T-cell (primary cell): Measurements from ENCODE around the gene RALGAPA2. TPM values are rescaled to one million over a fixed set of nuclear protein-coding genes. Genes with fewer than 3 reads are reported as not detected.

Experiments used
- ATAC-seq, 4 experiments: fragments of 200-7000 bp in 3 of 4; fragments of 150-1000 bp in 1 of 4; cut with Tn5 transposase; replicated peaks in 1 of 4; 1 replicate in 3 of 4; 2 replicates in 1 of 4; pipeline ENCODE4 v1.10.0; 2021; ENCODE audit warnings: moderate library complexity in 3 of 4, mild to moderate bottlenecking in 2 of 4, moderate number of reproducible peaks in 1 of 4
- CTCF ChIA-PET, 2 donors: fragments of 300-600 bp; sonication (Branson Sonifier 250); formaldehyde crosslinking; loops; one replicate each; lab custom pipeline; 2022; ENCODE audit warnings: antibody characterized with exemption in 2 of 2; lab: Charles Lee
- POLR2A ChIA-PET, 2 donors: fragments of 300-600 bp; sonication (Branson Sonifier 250); formaldehyde crosslinking; loops; one replicate each; lab custom pipeline; 2022; ENCODE audit warnings: antibody characterized with exemption in 2 of 2; lab: Charles Lee
- DNase-seq, 35 experiments: peaks; one replicate each; pipeline versions ENCODE4 v3.0.0 to v3.0.0-alpha.2; 2013 to 2023
- H3K27ac ChIP-seq: one replicate; pipeline ENCODE4 v1.5.1; 2013; ENCODE audit warnings: low read length
- H3K27me3 ChIP-seq, 2 experiments: replicated peaks in 1 of 2; 1 replicate in 1 of 2; 2 replicates in 1 of 2; pipeline versions ENCODE4 v1.6.1 to v1.7.0; 2013; ENCODE audit warnings: low read length in 1 of 2, mixed read lengths in 1 of 2; ENCODE audit not compliant: control insufficient read depth in 2 of 2, insufficient read depth in 2 of 2; ENCODE audit errors: extremely low read depth in 1 of 2
- H3K36me3 ChIP-seq, 2 donors: 1 replicate in 1 of 2; 2 replicates in 1 of 2; pipeline versions ENCODE4 v1.6.1 to v1.7.0; 2013; ENCODE audit warnings: low read length in 1 of 2; ENCODE audit not compliant: control insufficient read depth in 2 of 2, insufficient read depth in 1 of 2; ENCODE audit errors: extremely low read depth in 1 of 2
- H3K4me1 ChIP-seq, 2 experiments: 1 replicate in 1 of 2; 2 replicates in 1 of 2; pipeline versions ENCODE4 v1.6.1 to v1.7.0; 2013; ENCODE audit warnings: low read length in 2 of 2, mixed read lengths in 1 of 2; ENCODE audit not compliant: insufficient read depth in 2 of 2, control insufficient read depth in 1 of 2; ENCODE audit errors: extremely low read depth in 1 of 2
- H3K4me3 ChIP-seq, 2 donors: 1 replicate in 1 of 2; 2 replicates in 1 of 2; pipeline versions ENCODE4 v1.5.1 to v1.7.0; 2013; ENCODE audit warnings: mild to moderate bottlenecking in 2 of 2, low read length in 1 of 2, moderate library complexity in 1 of 2; ENCODE audit not compliant: control insufficient read depth in 1 of 2; ENCODE audit errors: extremely low read depth in 1 of 2
- H3K9me3 ChIP-seq: 2 replicates; pipeline ENCODE4 v1.7.0; 2013
- H3K27ac Mint-ChIP-seq, 2 donors: one replicate each; pipeline ENCODE4 v1.8.0; 2020 to 2021; ENCODE audit warnings: mild to moderate bottlenecking in 2 of 2, mixed read lengths in 2 of 2
- H3K27me3 Mint-ChIP-seq, 2 donors: one replicate each; pipeline ENCODE4 v1.8.0; 2021 to 2022; ENCODE audit warnings: mixed read lengths in 2 of 2
- H3K36me3 Mint-ChIP-seq: one replicate; pipeline ENCODE4 v1.8.0; 2021; ENCODE audit warnings: mixed read lengths
- H3K4me1 Mint-ChIP-seq, 3 donors: one replicate each; pipeline ENCODE4 v1.8.0; 2020 to 2022; ENCODE audit warnings: mixed read lengths in 3 of 3, mild to moderate bottlenecking in 1 of 3
- H3K4me3 Mint-ChIP-seq, 3 donors: one replicate each; pipeline ENCODE4 v1.8.0; 2020 to 2022; ENCODE audit warnings: mild to moderate bottlenecking in 3 of 3, mixed read lengths in 3 of 3, moderate library complexity in 3 of 3
- H3K9me3 Mint-ChIP-seq, 3 donors: one replicate each; pipeline ENCODE4 v1.8.0; 2020 to 2022; ENCODE audit warnings: mixed read lengths in 3 of 3
- WGBS: methylation state at CpG from one replicate; pipeline ENCODE4 v1.1.5; 2013; ENCODE audit warnings: missing lambda C conversion rate; ENCODE audit not compliant: insufficient coverage; 5-methylcytosine and 5-hydroxymethylcytosine counted together
- total RNA-seq, 35 experiments: library from RNA in 6 of 35; stranded (reverse) in 6 of 35; fragments of 120-200 nt in 1 of 35; gene quantifications; one replicate each; pipeline versions ENCODE4 v1.2.1 to v1.2.4 and lab custom pipeline; 2013 to 2026

Gene RALGAPA2
- total RNA-seq, 5 donors from 2014 or later (not counting 1 experiment from before 2014, with no cell fraction given) = 28.0 to 36.1 (median 31.7) TPM

DNA sequence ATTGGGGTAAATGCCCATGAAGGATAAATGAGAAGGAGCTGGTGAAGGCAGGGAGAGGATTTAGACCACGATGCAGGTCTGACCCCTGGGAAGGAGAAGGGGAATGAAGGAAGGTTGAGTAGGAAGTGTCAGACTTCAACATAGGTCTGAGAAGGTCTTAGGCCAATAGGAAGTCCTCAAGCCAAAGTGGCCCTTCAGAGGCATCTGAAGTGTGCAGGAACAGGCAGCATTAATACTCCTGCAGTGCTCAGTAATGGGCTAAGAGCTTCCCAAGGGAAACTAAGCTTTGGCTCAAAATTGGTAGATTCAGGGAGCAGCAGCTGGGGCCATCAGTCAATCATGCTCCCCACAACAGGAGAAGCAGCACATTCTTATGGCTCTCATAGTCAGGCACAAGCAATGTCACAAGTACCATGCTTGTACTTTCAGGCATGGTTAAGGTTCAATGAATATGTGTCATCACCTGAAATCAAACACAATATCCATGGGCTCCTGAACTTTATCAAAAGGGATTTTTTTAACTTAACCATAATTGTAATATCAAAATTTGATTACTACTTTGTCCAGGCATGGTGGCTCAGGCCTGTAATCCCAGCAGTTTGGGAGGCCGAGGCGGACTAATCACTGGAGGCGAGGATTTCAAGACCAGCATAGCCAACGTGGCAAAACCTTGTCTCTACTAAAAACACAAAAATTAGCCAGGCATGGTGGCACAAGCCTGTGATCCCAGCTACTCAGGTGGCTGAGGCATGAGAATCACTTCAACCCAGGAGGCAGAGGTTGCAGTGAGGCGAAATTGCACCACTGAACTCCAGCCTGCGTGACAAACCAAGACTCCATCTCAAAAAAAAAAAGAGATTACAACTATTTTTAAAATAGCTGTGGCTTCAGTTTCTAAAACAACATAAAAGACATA, 9.9 kb downstream of the RALGAPA2 start:
- Mint-ChIP-seq H3K9me3 (no peaks in the 10 kb centered on the region), H3K27me3 (no peaks in the 10 kb centered on the region), H3K36me3 (peaks cover 12% of the 10 kb centered on the region), H3K4me3 (no peak overlapping the region), H3K4me1 (peaks cover 41 to 60% (median 43%) of the 10 kb centered on the region in 3 donors), H3K27ac (no peak overlapping the region)
- H3K9me3 ChIP-seq = no peaks in the 10 kb centered on the region
- ChIA-PET CTCF (no interaction called here), POLR2A (no interaction called here)
- no peak for DNase-seq
- no peaks in the 10 kb centered on the region for H3K36me3 ChIP-seq
- WGBS = 80% methylated on average over 1 of the region's 7 CpGs
- H3K27ac ChIP-seq = no peak overlapping the region
- no peaks in the 10 kb centered on the region for H3K4me1 ChIP-seq
- no peak overlapping the region for H3K4me3 ChIP-seq
- no peak for ATAC-seq
- no peaks in the 10 kb centered on the region for H3K27me3 ChIP-seq

- H3K27ac ChIP-seq = no peak overlapping the region
- Mint-ChIP-seq H3K27me3 (no peaks in the 10 kb centered on the region), H3K4me1 (peaks cover 40 to 55% (median 47%) of the 10 kb centered on the region in 3 donors), H3K27ac (no peak overlapping the region), H3K4me3 (no peak overlapping the region), H3K9me3 (no peaks in the 10 kb centered on the region), H3K36me3 (peaks cover 7% of the 10 kb centered on the region)
- DNase-seq = no peak
- H3K27me3 ChIP-seq = no peaks in the 10 kb centered on the region
- WGBS = no CpG with 5 or more reads among the region's 4 CpGs
- H3K36me3 ChIP-seq = no peaks in the 10 kb centered on the region
- no peak overlapping the region for H3K4me3 ChIP-seq
- CTCF ChIA-PET = no interaction called here
- H3K9me3 ChIP-seq = no peaks in the 10 kb centered on the region
- POLR2A ChIA-PET = no interaction called here
- no peak for ATAC-seq
- H3K4me1 ChIP-seq = no peaks in the 10 kb centered on the region
Measured at GRCh38 chr20:20699917-20700316, 12.5 kb downstream of the RALGAPA2 start.

GRCh38 chr20:20699144-20699543, 13.3 kb downstream of the RALGAPA2 start:
- Mint-ChIP-seq H3K36me3 (peaks cover 10% of the 10 kb centered on the region), H3K9me3 (no peaks in the 10 kb centered on the region), H3K4me3 (no peak overlapping the region), H3K27me3 (no peaks in the 10 kb centered on the region), H3K27ac (no peak overlapping the region), H3K4me1 (peaks cover 36 to 53% (median 39%) of the 10 kb centered on the region in 3 donors)
- Histone ChIP-seq H3K36me3 (no peaks in the 10 kb centered on the region), H3K27me3 (no peaks in the 10 kb centered on the region), H3K4me3 (no peak overlapping the region), H3K4me1 (no peaks in the 10 kb centered on the region), H3K27ac (no peak overlapping the region), H3K9me3 (no peaks in the 10 kb centered on the region)
- DNase-seq (no peak), ATAC-seq (no peak)
- ChIA-PET POLR2A (no interaction called here), CTCF (no interaction called here)
- no CpG with 5 or more reads among the region's 3 CpGs for WGBS

- H3K27ac Mint-ChIP-seq = no peak overlapping the region
- DNase-seq (no peak), ATAC-seq (no peak)
- peaks cover 0 to 3% of the 10 kb centered on the region in 2 experiments for H3K4me1 ChIP-seq
- ChIA-PET CTCF (no interaction called here), POLR2A (no interaction called here)
- no CpG with 5 or more reads among the region's 4 CpGs for WGBS
- no peaks in the 10 kb centered on the region for H3K9me3 Mint-ChIP-seq
- H3K4me3 ChIP-seq = no peak overlapping the region
- peaks cover 40 to 50% (median 44%) of the 10 kb centered on the region in 3 donors for H3K4me1 Mint-ChIP-seq
- H3K4me3 Mint-ChIP-seq = no peak overlapping the region
- no peaks in the 10 kb centered on the region for H3K27me3 ChIP-seq
- no peak overlapping the region for H3K27ac ChIP-seq
- no peaks in the 10 kb centered on the region for H3K27me3 Mint-ChIP-seq
- no peaks in the 10 kb centered on the region for H3K36me3 ChIP-seq
- H3K9me3 ChIP-seq = no peaks in the 10 kb centered on the region
- H3K36me3 Mint-ChIP-seq = peaks cover 10% of the 10 kb centered on the region
Measured at GRCh38 chr20:20697325-20697845, 15.1 kb downstream of the RALGAPA2 start.

DNA sequence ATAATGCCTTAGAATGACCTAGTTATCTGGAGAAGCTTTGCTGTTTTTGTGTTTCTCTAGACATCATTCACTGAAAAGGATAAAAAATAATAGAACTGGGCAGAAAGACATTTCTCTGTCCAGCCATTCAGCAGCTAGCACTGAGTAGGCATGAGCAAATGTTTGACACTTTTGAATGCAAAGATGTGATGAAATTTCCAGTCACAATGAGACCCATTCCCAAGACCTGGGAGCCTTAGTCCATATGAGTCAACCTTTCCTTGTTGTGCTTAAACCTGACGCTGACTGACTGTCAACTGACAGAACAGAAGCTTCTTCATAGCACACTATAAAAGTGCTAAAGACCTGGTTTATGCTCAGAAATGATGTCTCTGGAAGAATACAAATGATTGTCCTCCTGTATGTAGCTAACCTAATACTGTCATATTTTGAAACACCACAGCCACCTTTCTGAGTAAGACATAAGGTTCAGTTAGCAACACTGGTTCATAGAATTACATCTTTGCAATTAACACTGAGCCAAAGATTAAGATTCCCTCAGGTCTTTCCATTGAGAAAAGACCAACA, 17.1 kb downstream of the RALGAPA2 start:
- Histone ChIP-seq H3K9me3 (no peaks in the 10 kb centered on the region), H3K27ac (no peak overlapping the region), H3K27me3 (no peaks in the 10 kb centered on the region), H3K4me1 (peaks cover 0 to 5% of the 10 kb centered on the region in 2 experiments), H3K4me3 (no peak overlapping the region), H3K36me3 (no peaks in the 10 kb centered on the region)
- H3K27me3 Mint-ChIP-seq = no peaks in the 10 kb centered on the region
- WGBS = no CpG with 5 or more reads among the region's 1 CpG
- H3K36me3 Mint-ChIP-seq = peaks cover 7% of the 10 kb centered on the region
- CTCF ChIA-PET = no interaction called here
- peaks cover 41 to 47% (median 44%) of the 10 kb centered on the region in 3 donors for H3K4me1 Mint-ChIP-seq
- no peak overlapping the region for H3K27ac Mint-ChIP-seq
- no peak overlapping the region for H3K4me3 Mint-ChIP-seq
- ATAC-seq = no peak
- POLR2A ChIA-PET = interaction anchor here in 1 of 2 donors (0.5 kb wide), 1 partner anchor 17 kb away, joined by 3 read pairs; the partner anchor contains the start of gene RALGAPA2
- DNase-seq = no peak
- H3K9me3 Mint-ChIP-seq = no peaks in the 10 kb centered on the region

DNA sequence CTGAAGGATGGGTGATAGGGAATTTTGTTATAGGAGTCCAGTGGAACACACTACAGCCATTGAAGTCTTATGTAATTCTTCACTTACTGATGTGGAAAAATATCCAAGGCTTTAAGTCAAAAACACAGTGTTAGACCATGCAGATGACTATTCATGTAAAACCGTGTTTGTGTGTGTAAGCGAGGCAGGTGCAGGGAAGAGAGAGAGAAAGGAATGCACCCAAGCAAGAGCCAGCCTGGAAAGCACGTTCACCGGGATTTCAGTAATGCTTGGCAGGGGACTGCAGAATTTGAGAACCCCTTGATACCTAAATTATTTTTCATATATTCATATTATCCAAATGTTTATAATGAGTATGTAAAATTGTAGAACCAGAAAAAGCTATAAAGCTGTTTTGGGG, 17.9 kb downstream of the RALGAPA2 start:
- Mint-ChIP-seq H3K4me3 (no peak overlapping the region), H3K4me1 (peaks cover 41 to 45% (median 42%) of the 10 kb centered on the region in 3 donors), H3K36me3 (peaks cover 7% of the 10 kb centered on the region), H3K27ac (no peak overlapping the region), H3K27me3 (no peaks in the 10 kb centered on the region), H3K9me3 (no peaks in the 10 kb centered on the region)
- H3K4me1 ChIP-seq = peaks cover 0 to 5% of the 10 kb centered on the region in 2 experiments
- no CpG with 5 or more reads among the region's 4 CpGs for WGBS
- no peaks in the 10 kb centered on the region for H3K27me3 ChIP-seq
- no peaks in the 10 kb centered on the region for H3K36me3 ChIP-seq
- DNase-seq (no peak), ATAC-seq (no peak)
- H3K27ac ChIP-seq = no peak overlapping the region
- POLR2A ChIA-PET = no interaction called here
- H3K9me3 ChIP-seq = no peaks in the 10 kb centered on the region
- CTCF ChIA-PET = no interaction called here
- H3K4me3 ChIP-seq = no peak overlapping the region
